GM23248 (cell line): ENCODE results near the gene TMEM238L.

Experiments
- EZH2 ChIP-seq: fragments of 200-600 bp; sonication (generic); IDR thresholded peaks from 2 replicates; pipeline ENCODE4 v1.6.1; 2018; ENCODE audit warnings: antibody characterized with exemption, mild to moderate bottlenecking; ENCODE audit not compliant: insufficient read depth, poor library complexity, severe bottlenecking
- EZH2phosphoT487 ChIP-seq: fragments of 200-600 bp; sonication (generic); IDR thresholded peaks from 2 replicates; pipeline ENCODE4 v1.6.1; 2018; ENCODE audit warnings: antibody characterized with exemption, moderate library complexity, mild to moderate bottlenecking, low read depth; ENCODE audit not compliant: insufficient read depth

- TF ChIP-seq EZH2 (no peak), EZH2phosphoT487 (no peak)
These were observed 1.2 kb downstream of the TMEM238L start for GRCh38 chr17:10802496-10803284.
